IMR-90 (cell line): ENCODE data around the gene TIMM29. TPM values are rescaled to one million over a fixed set of nuclear protein-coding genes. Genes with fewer than 3 reads are reported as not detected.

Experiments used
- ATAC-seq: fragments of 200-7000 bp; cut with Tn5 transposase; 2 replicates; pipeline ENCODE4 v1.9.1; 2020; ENCODE audit warnings: low read depth, mild to moderate bottlenecking, moderate library complexity
- BruUV-seq: library from RNA; stranded (reverse); fragments of 400-500 nt; replicated peaks from 2 replicates; lab custom pipeline; 2021; lab: Mats Ljungman, UMichigan
- CTCF ChIA-PET: fragments of 300-600 bp; formaldehyde crosslinking; extraction: SDS; loops from one replicate; lab custom pipeline; 2021; ENCODE audit warnings: antibody characterized with exemption; lab: Yijun Ruan, JAX
- POLR2A ChIA-PET: fragments of 300-600 bp; sonication (Branson Sonifier 250); formaldehyde crosslinking; loops from one replicate; lab custom pipeline; 2022; ENCODE audit warnings: antibody characterized with exemption; ENCODE audit not compliant: unreplicated experiment; lab: Charles Lee
- DNase-seq: peaks from one replicate; pipeline ENCODE4 v3.0.0; 2013
- H2AFZ ChIP-seq: replicated peaks from 2 replicates; pipeline ENCODE3; 2013; ENCODE audit warnings: low read length, mild to moderate bottlenecking; ENCODE audit not compliant: poor library complexity
- H2AK5ac ChIP-seq: 2 replicates; pipeline ENCODE4 v1.6.1; 2013; ENCODE audit warnings: low read depth, low read length, inconsistent platforms
- H2AK9ac ChIP-seq: replicated peaks from 2 replicates; pipeline ENCODE3; 2013; ENCODE audit warnings: mild to moderate bottlenecking, low read depth, low read length, moderate library complexity; ENCODE audit not compliant: poor library complexity
- H2BK120ac ChIP-seq: 2 replicates; pipeline ENCODE4 v1.6.1; 2013; ENCODE audit warnings: low read depth, low read length, inconsistent platforms
- H2BK15ac ChIP-seq: 3 replicates; pipeline ENCODE4 v1.6.1; 2013; ENCODE audit warnings: low read depth, low read length, inconsistent platforms
- H2BK20ac ChIP-seq: 2 replicates; pipeline ENCODE4 v1.6.1; 2013; ENCODE audit warnings: low read depth, mild to moderate bottlenecking, inconsistent platforms, low read length, moderate library complexity
- H2BK5ac ChIP-seq: 2 replicates; pipeline ENCODE4 v1.6.1; 2013; ENCODE audit warnings: mild to moderate bottlenecking, low read depth, low read length, inconsistent platforms; ENCODE audit not compliant: poor library complexity, severe bottlenecking
- H3K14ac ChIP-seq: replicated peaks from 2 replicates; pipeline ENCODE4 v1.6.1; 2013; ENCODE audit warnings: low read depth, low read length, inconsistent platforms
- H3K18ac ChIP-seq: 2 replicates; pipeline ENCODE4 v1.6.1; 2013; ENCODE audit warnings: low read depth, low read length, control low read depth
- H3K23ac ChIP-seq: 2 replicates; pipeline ENCODE4 v1.6.1; 2013; ENCODE audit warnings: low read depth, low read length, inconsistent platforms
- H3K27ac ChIP-seq: 2 replicates; pipeline ENCODE4 v1.5.1; 2013; ENCODE audit warnings: mild to moderate bottlenecking, control low read depth, low read length; ENCODE audit not compliant: insufficient read depth
- H3K27me3 ChIP-seq: 2 replicates; pipeline ENCODE4 v1.6.1; 2013; ENCODE audit warnings: low read length; ENCODE audit not compliant: control insufficient read depth, insufficient read depth
- H3K36me3 ChIP-seq: 2 replicates; pipeline ENCODE4 v1.6.1; 2013; ENCODE audit warnings: low read length, mixed read lengths; ENCODE audit not compliant: control insufficient read depth, insufficient read depth
- H3K4ac ChIP-seq: 2 replicates; pipeline ENCODE4 v1.6.1; 2013; ENCODE audit warnings: low read depth, low read length, inconsistent platforms
- H3K4me1 ChIP-seq: 2 replicates; pipeline ENCODE4 v1.6.1; 2013; ENCODE audit warnings: low read length, mixed read lengths; ENCODE audit not compliant: control insufficient read depth, insufficient read depth
- H3K4me2 ChIP-seq: 2 replicates; pipeline ENCODE4 v1.6.1; 2013; ENCODE audit warnings: low read depth, mild to moderate bottlenecking, control low read depth, low read length, moderate library complexity
- H3K4me3 ChIP-seq: 2 replicates; pipeline ENCODE4 v1.5.1; 2013; ENCODE audit warnings: low read depth, mild to moderate bottlenecking, control low read depth, low read length, moderate library complexity; ENCODE audit not compliant: insufficient read depth
- H3K56ac ChIP-seq: 2 replicates; pipeline ENCODE4 v1.6.1; 2013; ENCODE audit warnings: low read length, inconsistent platforms; ENCODE audit not compliant: insufficient read depth; ENCODE audit errors: extremely low read depth
- H3K79me1 ChIP-seq, 2 experiments: 2 replicates each; pipeline ENCODE4 v1.6.1; 2013; ENCODE audit warnings: low read length in 2 of 2, inconsistent platforms in 1 of 2, low read depth in 1 of 2
- H3K9ac ChIP-seq: 2 replicates; pipeline ENCODE4 v1.6.1; 2013; ENCODE audit warnings: low read depth, low read length, control low read depth
- H3K9me1 ChIP-seq: 2 replicates; pipeline ENCODE4 v1.6.1; 2013; ENCODE audit warnings: low read length, inconsistent platforms; ENCODE audit not compliant: insufficient read depth
- H3K9me3 ChIP-seq: 2 replicates; pipeline ENCODE4 v1.6.1; 2013; ENCODE audit warnings: low read length; ENCODE audit not compliant: control insufficient read depth, insufficient read depth
- H4K20me1 ChIP-seq: 2 replicates; pipeline ENCODE4 v1.6.1; 2013; ENCODE audit warnings: low read length, inconsistent platforms; ENCODE audit not compliant: insufficient read depth
- H4K5ac ChIP-seq: 2 replicates; pipeline ENCODE4 v1.6.1; 2013; ENCODE audit warnings: mild to moderate bottlenecking, low read depth, low read length, control low read depth
- H4K8ac ChIP-seq, 2 experiments: 2 replicates each; pipeline ENCODE4 v1.6.1; 2013; ENCODE audit warnings: low read depth in 2 of 2, low read length in 2 of 2, control low read depth in 1 of 2, inconsistent platforms in 1 of 2
- H4K91ac ChIP-seq: 2 replicates; pipeline ENCODE4 v1.6.1; 2013; ENCODE audit warnings: low read depth, low read length, inconsistent platforms; ENCODE audit not compliant: insufficient read depth
- MAZ ChIP-seq: IDR thresholded peaks from 2 replicates; pipeline ENCODE4 v1.6.1; 2012; ENCODE audit warnings: low read depth, mild to moderate bottlenecking, low read length, improper control_type of control experiment, moderate library complexity, borderline replicate concordance
- MXI1 ChIP-seq: IDR thresholded peaks from 2 replicates; pipeline ENCODE4 v1.6.1; 2012; ENCODE audit warnings: low read depth, mild to moderate bottlenecking, low read length, moderate library complexity, borderline replicate concordance
- RFX5 ChIP-seq: IDR thresholded peaks from 2 replicates; pipeline ENCODE4 v1.8.0; 2012; ENCODE audit warnings: low read depth, mild to moderate bottlenecking, low read length, moderate library complexity
- WGBS, 2 experiments: methylation state at CpG; one replicate each; pipeline versions ENCODE4 v1.1.5 to v1.1.7; 2013; ENCODE audit warnings: missing lambda C conversion rate in 2 of 2; ENCODE audit not compliant: insufficient read length in 1 of 2; ENCODE audit errors: extremely low coverage in 2 of 2; 5-methylcytosine and 5-hydroxymethylcytosine counted together
- dilution Hi-C: fragments of 300-500 bp; cut with HindIII; formaldehyde crosslinking; loops from one replicate; pipeline ENCODE4 v1.14.3; 2018; ENCODE audit warnings: low sequenced_read_pairs; ENCODE audit not compliant: unreplicated experiment
- in situ Hi-C: fragments of 300-500 bp; cut with MboI; formaldehyde crosslinking; loops from 3 replicates; pipeline ENCODE4 v1.14.3; 2019; ENCODE audit warnings: low sequenced_read_pairs, inconsistent platforms, mixed read lengths
- intact Hi-C: fragments of 100-400 bp; cut with micrococcal nuclease; formaldehyde crosslinking; loops from 2 replicates; pipeline ENCODE4 v1.10.0; 2022
- polyA plus RNA-seq, 3 experiments: library from polyadenylated mRNA; depleted of rRNA; stranded (reverse); fragments of >200 nt; gene quantifications; 2 replicates each; pipeline ENCODE4 v1.2.3, GENCODE V29; 2012; ENCODE audit warnings: low replicate concordance in 1 of 3
- total RNA-seq: library from RNA; depleted of rRNA; stranded (reverse); fragments of >200 nt; gene quantifications from 2 replicates; pipeline ENCODE4 v1.2.3, GENCODE V29; 2012

The TIMM29 gene
- total and polyA plus RNA-seq, 2 of the 4 experiments (the other 2 are of a cell fraction): 9.3 to 13.4 TPM

- ATAC-seq (peak; percentile 62), DNase-seq (no peak)
- dilution Hi-C loops: no loop called here
- Histone ChIP-seq H3K23ac (peak overlapping the region; percentile 98), H2AK5ac (peak overlapping the region; percentile 72), H3K9ac (peak overlapping the region; percentile 99), H3K56ac (peak overlapping the region; percentile 92), H4K91ac (peak overlapping the region; percentile 81), H3K36me3 (no peaks in the 10 kb centered on the region), H3K4ac (peak overlapping the region; percentile 81), H2BK20ac (no peak overlapping the region), H2BK5ac (peak overlapping the region; percentile 91), H3K4me3 (peak overlapping the region; percentile 85), H2AK9ac (peak overlapping the region; percentile 94), H2BK15ac (no peak overlapping the region), H4K8ac (peak overlapping the region; percentile 50 to 87), H3K9me3 (no peaks in the 10 kb centered on the region), H3K4me2 (peak overlapping the region; percentile 97), H3K14ac (peak overlapping the region; percentile 95), H3K27ac (peak overlapping the region; percentile 98), H3K9me1 (peaks cover 20% of the 10 kb centered on the region), H2BK120ac (peak overlapping the region; percentile 33), H4K20me1 (peaks cover 40% of the 10 kb centered on the region), H3K18ac (peak overlapping the region; percentile 62), H2AFZ (peak overlapping the region; percentile 96), H3K27me3 (no peaks in the 10 kb centered on the region), H4K5ac (peak overlapping the region; percentile 86), H3K79me1 (peaks cover 4 to 53% of the 10 kb centered on the region in 2 experiments; a peak in 3 of 4 replicates), H3K4me1 (peaks cover 9% of the 10 kb centered on the region)
- TF ChIP-seq MXI1: 0 out of 2 replicates have a peak, but pooled peaks have one; percentile 11
- no peak for TF ChIP-seq RFX5
- peak; percentile 22 for TF ChIP-seq MAZ
- WGBS, 2 experiments: 0% methylated on average over 19 of the region's 92 CpGs; no CpG with 5 or more reads in 1 of the 2 experiments
- in situ Hi-C loops: no loop called here
- POLR2A ChIA-PET: interaction anchor here (0.6 kb wide), 1 partner anchor 12 kb away, joined by 8 read pairs; no protein-coding TSS in a partner anchor
- BruUV-seq: no TSS peak
- intact Hi-C loops: loop anchor here (2.0 kb wide), 1 partner anchor 14 kb away; no protein-coding TSS in a partner anchor
- CTCF ChIA-PET: interaction anchor here (0.6 to 1.6 kb wide), 2 partner anchors 9 to 24 kb away, joined by 3 to 5 read pairs; no protein-coding TSS in a partner anchor
Measured at GRCh38 chr19:10961073-10961860, 32.7 kb downstream of the TIMM29 start.
